ENCODE measurements around the gene ZGPAT.

- TF ChIP-seq POLR2AphosphoS5 (IDR thresholded peaks at IDR 0.05; ENCODE audit: borderline replicate concordance, low read depth, low read length), result no peak
- no peak for TF ChIP-seq EZH2 (IDR thresholded peaks at IDR 0.05)
- TF ChIP-seq FOXP2 (optimal IDR thresholded peaks at IDR 0.05; ENCODE audit: control extremely low read depth, extremely low read length, insufficient read depth), result no peak
These were observed 67.5 kb downstream of the ZGPAT start for GRCh38 chr20:63775096-63775978.

Data from SK-N-MC (cell line).